IMR-90 (cell line): ENCODE measurements around the gene ADAM23. TPM values are rescaled to one million over a fixed set of nuclear protein-coding genes. Genes with fewer than 3 reads are reported as not detected.

Source experiments
- ATAC-seq: fragments of 200-7000 bp; cut with Tn5 transposase; 2 replicates; pipeline ENCODE4 v1.9.1; 2020; ENCODE audit warnings: low read depth, mild to moderate bottlenecking, moderate library complexity
- BruUV-seq: library from RNA; stranded (reverse); fragments of 400-500 nt; replicated peaks from 2 replicates; lab custom pipeline; 2021; lab: Mats Ljungman, UMichigan
- CTCF ChIA-PET: fragments of 300-600 bp; formaldehyde crosslinking; extraction: SDS; loops from one replicate; lab custom pipeline; 2021; ENCODE audit warnings: antibody characterized with exemption; lab: Yijun Ruan, JAX
- POLR2A ChIA-PET: fragments of 300-600 bp; sonication (Branson Sonifier 250); formaldehyde crosslinking; loops from one replicate; lab custom pipeline; 2022; ENCODE audit warnings: antibody characterized with exemption; ENCODE audit not compliant: unreplicated experiment; lab: Charles Lee
- DNase-seq: peaks from one replicate; pipeline ENCODE4 v3.0.0; 2013
- H2AFZ ChIP-seq: replicated peaks from 2 replicates; pipeline ENCODE3; 2013; ENCODE audit warnings: low read length, mild to moderate bottlenecking; ENCODE audit not compliant: poor library complexity
- H2AK5ac ChIP-seq: 2 replicates; pipeline ENCODE4 v1.6.1; 2013; ENCODE audit warnings: low read depth, low read length, inconsistent platforms
- H2AK9ac ChIP-seq: replicated peaks from 2 replicates; pipeline ENCODE3; 2013; ENCODE audit warnings: mild to moderate bottlenecking, low read depth, low read length, moderate library complexity; ENCODE audit not compliant: poor library complexity
- H2BK120ac ChIP-seq: 2 replicates; pipeline ENCODE4 v1.6.1; 2013; ENCODE audit warnings: low read depth, low read length, inconsistent platforms
- H2BK15ac ChIP-seq: 3 replicates; pipeline ENCODE4 v1.6.1; 2013; ENCODE audit warnings: low read depth, low read length, inconsistent platforms
- H2BK20ac ChIP-seq: 2 replicates; pipeline ENCODE4 v1.6.1; 2013; ENCODE audit warnings: low read depth, mild to moderate bottlenecking, inconsistent platforms, low read length, moderate library complexity
- H2BK5ac ChIP-seq: 2 replicates; pipeline ENCODE4 v1.6.1; 2013; ENCODE audit warnings: mild to moderate bottlenecking, low read depth, low read length, inconsistent platforms; ENCODE audit not compliant: poor library complexity, severe bottlenecking
- H3K14ac ChIP-seq: replicated peaks from 2 replicates; pipeline ENCODE4 v1.6.1; 2013; ENCODE audit warnings: low read depth, low read length, inconsistent platforms
- H3K18ac ChIP-seq: 2 replicates; pipeline ENCODE4 v1.6.1; 2013; ENCODE audit warnings: low read depth, low read length, control low read depth
- H3K23ac ChIP-seq: 2 replicates; pipeline ENCODE4 v1.6.1; 2013; ENCODE audit warnings: low read depth, low read length, inconsistent platforms
- H3K27ac ChIP-seq: 2 replicates; pipeline ENCODE4 v1.5.1; 2013; ENCODE audit warnings: mild to moderate bottlenecking, control low read depth, low read length; ENCODE audit not compliant: insufficient read depth
- H3K27me3 ChIP-seq: 2 replicates; pipeline ENCODE4 v1.6.1; 2013; ENCODE audit warnings: low read length; ENCODE audit not compliant: control insufficient read depth, insufficient read depth
- H3K36me3 ChIP-seq: 2 replicates; pipeline ENCODE4 v1.6.1; 2013; ENCODE audit warnings: low read length, mixed read lengths; ENCODE audit not compliant: control insufficient read depth, insufficient read depth
- H3K4ac ChIP-seq: 2 replicates; pipeline ENCODE4 v1.6.1; 2013; ENCODE audit warnings: low read depth, low read length, inconsistent platforms
- H3K4me1 ChIP-seq: 2 replicates; pipeline ENCODE4 v1.6.1; 2013; ENCODE audit warnings: low read length, mixed read lengths; ENCODE audit not compliant: control insufficient read depth, insufficient read depth
- H3K4me2 ChIP-seq: 2 replicates; pipeline ENCODE4 v1.6.1; 2013; ENCODE audit warnings: low read depth, mild to moderate bottlenecking, control low read depth, low read length, moderate library complexity
- H3K4me3 ChIP-seq: 2 replicates; pipeline ENCODE4 v1.5.1; 2013; ENCODE audit warnings: low read depth, mild to moderate bottlenecking, control low read depth, low read length, moderate library complexity; ENCODE audit not compliant: insufficient read depth
- H3K56ac ChIP-seq: 2 replicates; pipeline ENCODE4 v1.6.1; 2013; ENCODE audit warnings: low read length, inconsistent platforms; ENCODE audit not compliant: insufficient read depth; ENCODE audit errors: extremely low read depth
- H3K79me1 ChIP-seq, 2 experiments: 2 replicates each; pipeline ENCODE4 v1.6.1; 2013; ENCODE audit warnings: low read length in 2 of 2, inconsistent platforms in 1 of 2, low read depth in 1 of 2
- H3K9ac ChIP-seq: 2 replicates; pipeline ENCODE4 v1.6.1; 2013; ENCODE audit warnings: low read depth, low read length, control low read depth
- H3K9me1 ChIP-seq: 2 replicates; pipeline ENCODE4 v1.6.1; 2013; ENCODE audit warnings: low read length, inconsistent platforms; ENCODE audit not compliant: insufficient read depth
- H3K9me3 ChIP-seq: 2 replicates; pipeline ENCODE4 v1.6.1; 2013; ENCODE audit warnings: low read length; ENCODE audit not compliant: control insufficient read depth, insufficient read depth
- H4K20me1 ChIP-seq: 2 replicates; pipeline ENCODE4 v1.6.1; 2013; ENCODE audit warnings: low read length, inconsistent platforms; ENCODE audit not compliant: insufficient read depth
- H4K5ac ChIP-seq: 2 replicates; pipeline ENCODE4 v1.6.1; 2013; ENCODE audit warnings: mild to moderate bottlenecking, low read depth, low read length, control low read depth
- H4K8ac ChIP-seq, 2 experiments: 2 replicates each; pipeline ENCODE4 v1.6.1; 2013; ENCODE audit warnings: low read depth in 2 of 2, low read length in 2 of 2, control low read depth in 1 of 2, inconsistent platforms in 1 of 2
- H4K91ac ChIP-seq: 2 replicates; pipeline ENCODE4 v1.6.1; 2013; ENCODE audit warnings: low read depth, low read length, inconsistent platforms; ENCODE audit not compliant: insufficient read depth
- BHLHE40 ChIP-seq: fragments of 150-350 bp; IDR thresholded peaks from 2 replicates; pipeline ENCODE4 v1.6.1; 2016; ENCODE audit warnings: mild to moderate bottlenecking, low read depth, low read length
- CEBPB ChIP-seq: IDR thresholded peaks from 2 replicates; pipeline ENCODE4 v1.6.1; 2012; ENCODE audit warnings: low read depth, low read length, improper control_type of control experiment
- CHD1 ChIP-seq: IDR thresholded peaks from 2 replicates; pipeline ENCODE4 v1.6.1; 2012; ENCODE audit warnings: low read depth, low read length, improper control_type of control experiment
- FOS ChIP-seq: fragments of 150-350 bp; IDR thresholded peaks from 2 replicates; pipeline ENCODE4 v1.6.1; 2016; ENCODE audit warnings: low read depth, low read length
- MAFK ChIP-seq: IDR thresholded peaks from 2 replicates; pipeline ENCODE4 v1.6.1; 2012; ENCODE audit warnings: low read depth, low read length, improper control_type of control experiment
- MAZ ChIP-seq: IDR thresholded peaks from 2 replicates; pipeline ENCODE4 v1.6.1; 2012; ENCODE audit warnings: low read depth, mild to moderate bottlenecking, low read length, improper control_type of control experiment, moderate library complexity, borderline replicate concordance
- MXI1 ChIP-seq: IDR thresholded peaks from 2 replicates; pipeline ENCODE4 v1.6.1; 2012; ENCODE audit warnings: low read depth, mild to moderate bottlenecking, low read length, moderate library complexity, borderline replicate concordance
- NFE2L2 ChIP-seq: fragments of 150-350 bp; IDR thresholded peaks from 2 replicates; pipeline ENCODE4 v1.6.1; 2016; ENCODE audit warnings: low read depth, mild to moderate bottlenecking, low read length
- POLR2A ChIP-seq: IDR thresholded peaks from 2 replicates; pipeline ENCODE4 v1.6.1; 2012; ENCODE audit warnings: mild to moderate bottlenecking, low read depth, low read length
- RAD21 ChIP-seq: IDR thresholded peaks from 2 replicates; pipeline ENCODE4 v1.6.1; 2012; ENCODE audit warnings: low read length, improper control_type of control experiment
- RCOR1 ChIP-seq: IDR thresholded peaks from 2 replicates; pipeline ENCODE4 v1.6.1; 2012; ENCODE audit warnings: mild to moderate bottlenecking, low read length, improper control_type of control experiment; ENCODE audit not compliant: insufficient replicate concordance
- RFX5 ChIP-seq: IDR thresholded peaks from 2 replicates; pipeline ENCODE4 v1.8.0; 2012; ENCODE audit warnings: low read depth, mild to moderate bottlenecking, low read length, moderate library complexity
- SMC3 ChIP-seq: fragments of 150-350 bp; IDR thresholded peaks from 2 replicates; pipeline ENCODE4 v1.6.1; 2016; ENCODE audit warnings: low read depth, mild to moderate bottlenecking, antibody characterized with exemption, low read length, moderate library complexity
- WGBS, 2 experiments: methylation state at CpG; one replicate each; pipeline versions ENCODE4 v1.1.5 to v1.1.7; 2013; ENCODE audit warnings: missing lambda C conversion rate in 2 of 2; ENCODE audit not compliant: insufficient read length in 1 of 2; ENCODE audit errors: extremely low coverage in 2 of 2; 5-methylcytosine and 5-hydroxymethylcytosine counted together
- dilution Hi-C: fragments of 300-500 bp; cut with HindIII; formaldehyde crosslinking; loops from one replicate; pipeline ENCODE4 v1.14.3; 2018; ENCODE audit warnings: low sequenced_read_pairs; ENCODE audit not compliant: unreplicated experiment
- in situ Hi-C: fragments of 300-500 bp; cut with MboI; formaldehyde crosslinking; loops from 3 replicates; pipeline ENCODE4 v1.14.3; 2019; ENCODE audit warnings: low sequenced_read_pairs, inconsistent platforms, mixed read lengths
- intact Hi-C: fragments of 100-400 bp; cut with micrococcal nuclease; formaldehyde crosslinking; loops from 2 replicates; pipeline ENCODE4 v1.10.0; 2022
- polyA plus RNA-seq, 3 experiments: library from polyadenylated mRNA; depleted of rRNA; stranded (reverse); fragments of >200 nt; gene quantifications; 2 replicates each; pipeline ENCODE4 v1.2.3, GENCODE V29; 2012; ENCODE audit warnings: low replicate concordance in 1 of 3
- total RNA-seq: library from RNA; depleted of rRNA; stranded (reverse); fragments of >200 nt; gene quantifications from 2 replicates; pipeline ENCODE4 v1.2.3, GENCODE V29; 2012
- TF ChIP-seq, protein P1 (sequence below): fragments of 150-350 bp; IDR thresholded peaks from 2 replicates; pipeline ENCODE4 v1.6.1; 2016; ENCODE audit warnings: low read depth, mild to moderate bottlenecking, low read length, moderate library complexity, borderline replicate concordance
- TF ChIP-seq, protein P2 (sequence below): fragments of 150-350 bp; IDR thresholded peaks from 2 replicates; pipeline ENCODE4 v1.6.1; 2017; ENCODE audit warnings: mild to moderate bottlenecking, antibody characterized with exemption, low read length, low read depth
- TF ChIP-seq, protein P3 (sequence below): conservative IDR thresholded peaks from 2 replicates; pipeline ENCODE4 v1.5.1; 2012; ENCODE audit warnings: mild to moderate bottlenecking, low read depth, low read length, improper control_type of control experiment

ADAM23 gene
- total and polyA plus RNA-seq, 2 of the 4 experiments (the other 2 are of a cell fraction) = 2.9 to 10.3 TPM

DNA sequence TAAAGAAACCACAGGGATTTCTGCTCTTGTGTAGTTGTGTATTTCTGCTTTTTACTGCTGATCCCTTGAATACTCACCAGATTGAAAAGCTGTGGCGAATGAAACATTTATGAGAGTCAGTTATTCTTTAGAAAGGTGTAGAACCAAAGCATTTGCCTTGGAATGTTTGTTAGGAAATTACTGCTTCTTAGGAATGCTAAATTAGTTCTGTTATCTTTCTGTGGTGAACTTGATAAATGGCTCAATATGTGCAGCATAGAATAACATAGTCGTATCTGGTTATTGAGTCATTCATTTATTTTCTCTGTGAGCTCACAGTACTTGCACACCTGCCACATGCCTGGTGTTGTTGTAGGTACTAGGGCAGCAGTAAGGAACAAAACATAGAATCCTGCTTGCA is 142.0 kb downstream of the ADAM23 start:
- Histone ChIP-seq H2BK120ac (no peak overlapping the region), H4K91ac (no peak overlapping the region), H3K36me3 (peaks cover 2% of the 10 kb centered on the region; the same call in 1 of the 2 replicates), H3K9me1 (no peaks in the 10 kb centered on the region), H3K27me3 (no peaks in the 10 kb centered on the region), H3K79me1 (no peaks in the 10 kb centered on the region), H3K18ac (no peak overlapping the region), H3K56ac (no peak overlapping the region), H4K20me1 (no peaks in the 10 kb centered on the region), H3K14ac (no peak overlapping the region), H3K9me3 (no peaks in the 10 kb centered on the region), H3K4me3 (no peak overlapping the region), H2BK15ac (no peak overlapping the region), H2AFZ (no peak overlapping the region), H2AK9ac (no peak overlapping the region), H3K23ac (no peak overlapping the region), H4K5ac (no peak overlapping the region), H3K27ac (no peak overlapping the region), H2BK20ac (no peak overlapping the region), H3K4me1 (no peaks in the 10 kb centered on the region), H3K9ac (no peak overlapping the region), H3K4me2 (no peak overlapping the region), H4K8ac (no peak overlapping the region), H3K4ac (no peak overlapping the region), H2BK5ac (no peak overlapping the region), H2AK5ac (no peak overlapping the region)
- DNase-seq (peak; percentile 42), ATAC-seq (peak; percentile 29; the same call in 1 of the 2 replicates)
- BruUV-seq = no TSS peak
- intact Hi-C loops = no loop called here
- CTCF ChIA-PET = no interaction called here
- TF ChIP-seq MAZ (no peak), BHLHE40 (no peak), NFE2L2 (no peak), MAFK (no peak), RAD21 (no peak), CEBPB (no peak), MXI1 (no peak), FOS (no peak), RFX5 (no peak), SMC3 (no peak), CHD1 (no peak), POLR2A (no peak), RCOR1 (no peak)
- TF ChIP-seq, protein P1, sequence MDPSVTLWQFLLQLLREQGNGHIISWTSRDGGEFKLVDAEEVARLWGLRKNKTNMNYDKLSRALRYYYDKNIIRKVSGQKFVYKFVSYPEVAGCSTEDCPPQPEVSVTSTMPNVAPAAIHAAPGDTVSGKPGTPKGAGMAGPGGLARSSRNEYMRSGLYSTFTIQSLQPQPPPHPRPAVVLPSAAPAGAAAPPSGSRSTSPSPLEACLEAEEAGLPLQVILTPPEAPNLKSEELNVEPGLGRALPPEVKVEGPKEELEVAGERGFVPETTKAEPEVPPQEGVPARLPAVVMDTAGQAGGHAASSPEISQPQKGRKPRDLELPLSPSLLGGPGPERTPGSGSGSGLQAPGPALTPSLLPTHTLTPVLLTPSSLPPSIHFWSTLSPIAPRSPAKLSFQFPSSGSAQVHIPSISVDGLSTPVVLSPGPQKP = no peak
- TF ChIP-seq, protein P2, sequence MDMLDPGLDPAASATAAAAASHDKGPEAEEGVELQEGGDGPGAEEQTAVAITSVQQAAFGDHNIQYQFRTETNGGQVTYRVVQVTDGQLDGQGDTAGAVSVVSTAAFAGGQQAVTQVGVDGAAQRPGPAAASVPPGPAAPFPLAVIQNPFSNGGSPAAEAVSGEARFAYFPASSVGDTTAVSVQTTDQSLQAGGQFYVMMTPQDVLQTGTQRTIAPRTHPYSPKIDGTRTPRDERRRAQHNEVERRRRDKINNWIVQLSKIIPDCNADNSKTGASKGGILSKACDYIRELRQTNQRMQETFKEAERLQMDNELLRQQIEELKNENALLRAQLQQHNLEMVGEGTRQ = no peak
- TF ChIP-seq, protein P3, sequence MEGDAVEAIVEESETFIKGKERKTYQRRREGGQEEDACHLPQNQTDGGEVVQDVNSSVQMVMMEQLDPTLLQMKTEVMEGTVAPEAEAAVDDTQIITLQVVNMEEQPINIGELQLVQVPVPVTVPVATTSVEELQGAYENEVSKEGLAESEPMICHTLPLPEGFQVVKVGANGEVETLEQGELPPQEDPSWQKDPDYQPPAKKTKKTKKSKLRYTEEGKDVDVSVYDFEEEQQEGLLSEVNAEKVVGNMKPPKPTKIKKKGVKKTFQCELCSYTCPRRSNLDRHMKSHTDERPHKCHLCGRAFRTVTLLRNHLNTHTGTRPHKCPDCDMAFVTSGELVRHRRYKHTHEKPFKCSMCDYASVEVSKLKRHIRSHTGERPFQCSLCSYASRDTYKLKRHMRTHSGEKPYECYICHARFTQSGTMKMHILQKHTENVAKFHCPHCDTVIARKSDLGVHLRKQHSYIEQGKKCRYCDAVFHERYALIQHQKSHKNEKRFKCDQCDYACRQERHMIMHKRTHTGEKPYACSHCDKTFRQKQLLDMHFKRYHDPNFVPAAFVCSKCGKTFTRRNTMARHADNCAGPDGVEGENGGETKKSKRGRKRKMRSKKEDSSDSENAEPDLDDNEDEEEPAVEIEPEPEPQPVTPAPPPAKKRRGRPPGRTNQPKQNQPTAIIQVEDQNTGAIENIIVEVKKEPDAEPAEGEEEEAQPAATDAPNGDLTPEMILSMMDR = no peak
- in situ Hi-C loops = no loop called here
- dilution Hi-C loops = no loop called here
- WGBS, 2 experiments = no CpG with 5 or more reads among the region's 2 CpGs
- POLR2A ChIA-PET = no interaction called here
